Measurements from ENCODE around the gene UNKL.

UNKL gene

DNA sequence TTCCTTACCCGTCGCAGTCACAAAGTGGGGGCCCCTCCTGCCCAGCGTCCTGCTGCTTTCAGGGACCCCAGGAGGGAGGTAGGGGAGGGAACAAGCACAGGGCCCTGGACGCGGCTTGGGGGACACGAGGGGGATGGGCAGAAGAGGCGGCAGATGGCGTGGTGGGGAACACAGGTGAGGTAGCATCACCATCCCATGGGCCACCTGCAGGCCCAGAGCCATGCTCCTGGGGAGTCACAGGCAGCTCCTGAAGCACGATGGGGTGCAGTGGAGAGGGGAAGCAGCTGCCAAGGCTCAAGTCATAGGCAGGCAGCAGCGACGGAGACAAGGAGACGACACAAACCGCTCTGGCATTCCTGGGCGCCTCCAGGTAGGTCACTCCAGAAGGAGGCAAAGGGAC, 10.8 kb downstream of the UNKL start:
- DNase-seq (ENCODE audit: low read depth), result no peak
- H3K4me3 ChIP-seq (ENCODE audit: low read depth, low read length), result no peak overlapping the region
- TF ChIP-seq, protein P1, sequence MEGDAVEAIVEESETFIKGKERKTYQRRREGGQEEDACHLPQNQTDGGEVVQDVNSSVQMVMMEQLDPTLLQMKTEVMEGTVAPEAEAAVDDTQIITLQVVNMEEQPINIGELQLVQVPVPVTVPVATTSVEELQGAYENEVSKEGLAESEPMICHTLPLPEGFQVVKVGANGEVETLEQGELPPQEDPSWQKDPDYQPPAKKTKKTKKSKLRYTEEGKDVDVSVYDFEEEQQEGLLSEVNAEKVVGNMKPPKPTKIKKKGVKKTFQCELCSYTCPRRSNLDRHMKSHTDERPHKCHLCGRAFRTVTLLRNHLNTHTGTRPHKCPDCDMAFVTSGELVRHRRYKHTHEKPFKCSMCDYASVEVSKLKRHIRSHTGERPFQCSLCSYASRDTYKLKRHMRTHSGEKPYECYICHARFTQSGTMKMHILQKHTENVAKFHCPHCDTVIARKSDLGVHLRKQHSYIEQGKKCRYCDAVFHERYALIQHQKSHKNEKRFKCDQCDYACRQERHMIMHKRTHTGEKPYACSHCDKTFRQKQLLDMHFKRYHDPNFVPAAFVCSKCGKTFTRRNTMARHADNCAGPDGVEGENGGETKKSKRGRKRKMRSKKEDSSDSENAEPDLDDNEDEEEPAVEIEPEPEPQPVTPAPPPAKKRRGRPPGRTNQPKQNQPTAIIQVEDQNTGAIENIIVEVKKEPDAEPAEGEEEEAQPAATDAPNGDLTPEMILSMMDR (IDR thresholded peaks at IDR 0.05; ENCODE audit: low read depth, low read length), result no peak
- TF ChIP-seq, protein P2, sequence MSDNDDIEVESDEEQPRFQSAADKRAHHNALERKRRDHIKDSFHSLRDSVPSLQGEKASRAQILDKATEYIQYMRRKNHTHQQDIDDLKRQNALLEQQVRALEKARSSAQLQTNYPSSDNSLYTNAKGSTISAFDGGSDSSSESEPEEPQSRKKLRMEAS (IDR thresholded peaks at IDR 0.05; ENCODE audit: low read depth, low read length), result no peak
- no peak for TF ChIP-seq MYC (IDR thresholded peaks at IDR 0.05; ENCODE audit: low read depth, low read length)
- no peak for TF ChIP-seq POLR2A (IDR thresholded peaks at IDR 0.05; ENCODE audit: extremely low read depth, insufficient read length)

DNA sequence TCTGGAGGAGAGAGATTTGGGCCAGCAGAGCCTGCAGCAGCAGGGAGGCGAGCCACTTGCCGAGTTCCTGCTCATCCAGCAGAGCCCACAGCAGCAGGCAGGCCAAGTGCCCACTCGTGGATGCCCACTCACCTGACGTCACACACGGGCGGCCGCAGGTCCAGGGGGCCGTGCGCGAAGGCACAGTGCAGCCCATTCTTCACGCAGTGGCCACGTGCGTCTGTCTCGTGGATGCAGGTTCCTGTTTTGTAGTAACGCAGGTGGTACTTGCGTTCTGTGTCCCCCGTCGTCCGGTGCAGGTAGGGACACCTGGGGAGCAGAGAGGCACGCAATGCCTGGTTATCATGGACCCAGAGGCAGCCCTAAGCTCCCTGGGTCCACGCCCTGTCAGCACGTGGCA, 11.5 kb downstream of the UNKL start:
- no peak for DNase-seq (ENCODE audit: low read depth)
- H3K4me3 ChIP-seq (ENCODE audit: low read depth, low read length), result no peak overlapping the region
- TF ChIP-seq MYC (IDR thresholded peaks at IDR 0.05; ENCODE audit: low read depth, low read length), result no peak
- TF ChIP-seq, protein P2 (IDR thresholded peaks at IDR 0.05; ENCODE audit: low read depth, low read length), result no peak
- no peak for TF ChIP-seq POLR2A (IDR thresholded peaks at IDR 0.05; ENCODE audit: extremely low read depth, insufficient read length)
- TF ChIP-seq, protein P1 (IDR thresholded peaks at IDR 0.05; ENCODE audit: low read depth, low read length), result no peak

DNA sequence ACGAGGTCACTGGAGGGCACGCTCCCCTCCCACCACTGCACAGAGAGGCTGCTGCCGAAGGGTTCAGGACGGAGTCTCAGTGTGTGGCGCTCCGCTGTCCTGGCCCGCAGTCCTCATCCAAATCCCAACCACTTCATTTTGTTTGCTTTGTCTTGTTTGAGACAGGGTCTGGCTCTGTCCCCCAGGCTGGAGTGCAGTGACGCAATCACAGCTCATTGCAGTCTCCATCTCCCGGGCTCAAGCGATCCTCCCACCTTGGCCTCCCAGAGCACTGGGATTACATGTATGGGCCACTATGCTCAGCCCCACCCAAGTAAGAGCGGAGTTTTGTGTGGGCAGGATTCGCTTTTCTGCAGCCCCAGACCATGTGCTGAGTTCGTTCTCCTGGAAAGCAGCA, 12.7 kb downstream of the UNKL start:
- no peak overlapping the region for H3K4me3 ChIP-seq (ENCODE audit: low read depth, low read length)
- DNase-seq (ENCODE audit: low read depth), result no peak
- TF ChIP-seq, protein P2 (IDR thresholded peaks at IDR 0.05; ENCODE audit: low read depth, low read length), result no peak
- no peak for TF ChIP-seq MYC (IDR thresholded peaks at IDR 0.05; ENCODE audit: low read depth, low read length)
- no peak for TF ChIP-seq POLR2A (IDR thresholded peaks at IDR 0.05; ENCODE audit: extremely low read depth, insufficient read length)
- TF ChIP-seq, protein P1 (IDR thresholded peaks at IDR 0.05; ENCODE audit: low read depth, low read length), result no peak

DNA sequence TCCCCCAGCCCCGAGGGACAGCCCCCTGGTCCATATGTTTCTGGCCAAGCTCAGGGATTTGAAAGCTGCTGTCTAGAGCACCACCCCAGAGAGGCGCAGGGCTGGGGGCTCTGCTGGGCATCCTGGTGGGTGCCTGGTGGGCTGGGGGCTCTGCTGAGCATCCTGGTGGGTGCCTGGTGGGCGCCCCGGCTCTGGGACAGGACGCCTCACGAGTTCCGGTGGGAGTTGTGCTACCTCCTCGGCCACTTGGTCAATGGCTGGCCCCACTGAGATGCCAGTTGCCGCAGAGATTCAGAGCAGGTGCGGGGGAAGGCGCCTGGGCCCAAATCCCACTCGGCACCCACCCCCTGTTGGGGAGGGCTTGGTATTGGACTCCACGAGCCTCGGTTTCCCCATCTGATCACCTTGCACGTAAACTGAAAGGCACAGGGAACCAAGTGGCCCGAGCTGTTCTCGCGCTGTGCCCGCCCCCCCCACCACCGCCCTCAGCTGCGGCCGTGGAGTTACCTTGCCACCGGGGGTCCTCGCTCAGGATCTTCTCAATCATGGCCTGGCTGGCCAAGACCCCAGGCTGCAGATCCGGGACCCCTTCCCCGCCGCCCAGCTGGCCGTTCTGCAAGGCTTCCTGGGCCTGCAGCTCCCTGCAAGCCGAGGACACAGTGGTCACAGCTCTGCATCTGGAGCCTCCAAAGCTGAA, 13.3 kb downstream of the UNKL start:
- DNase-seq (ENCODE audit: low read depth), result no peak
- TF ChIP-seq, protein P2 (IDR thresholded peaks at IDR 0.05; ENCODE audit: low read depth, low read length), result no peak
- no peak for TF ChIP-seq POLR2A (IDR thresholded peaks at IDR 0.05; ENCODE audit: extremely low read depth, insufficient read length)
- TF ChIP-seq, protein P1 (IDR thresholded peaks at IDR 0.05; ENCODE audit: low read depth, low read length), result no peak
- no peak for TF ChIP-seq MYC (IDR thresholded peaks at IDR 0.05; ENCODE audit: low read depth, low read length)
- H3K4me3 ChIP-seq (ENCODE audit: low read depth, low read length), result no peak overlapping the region

DNA sequence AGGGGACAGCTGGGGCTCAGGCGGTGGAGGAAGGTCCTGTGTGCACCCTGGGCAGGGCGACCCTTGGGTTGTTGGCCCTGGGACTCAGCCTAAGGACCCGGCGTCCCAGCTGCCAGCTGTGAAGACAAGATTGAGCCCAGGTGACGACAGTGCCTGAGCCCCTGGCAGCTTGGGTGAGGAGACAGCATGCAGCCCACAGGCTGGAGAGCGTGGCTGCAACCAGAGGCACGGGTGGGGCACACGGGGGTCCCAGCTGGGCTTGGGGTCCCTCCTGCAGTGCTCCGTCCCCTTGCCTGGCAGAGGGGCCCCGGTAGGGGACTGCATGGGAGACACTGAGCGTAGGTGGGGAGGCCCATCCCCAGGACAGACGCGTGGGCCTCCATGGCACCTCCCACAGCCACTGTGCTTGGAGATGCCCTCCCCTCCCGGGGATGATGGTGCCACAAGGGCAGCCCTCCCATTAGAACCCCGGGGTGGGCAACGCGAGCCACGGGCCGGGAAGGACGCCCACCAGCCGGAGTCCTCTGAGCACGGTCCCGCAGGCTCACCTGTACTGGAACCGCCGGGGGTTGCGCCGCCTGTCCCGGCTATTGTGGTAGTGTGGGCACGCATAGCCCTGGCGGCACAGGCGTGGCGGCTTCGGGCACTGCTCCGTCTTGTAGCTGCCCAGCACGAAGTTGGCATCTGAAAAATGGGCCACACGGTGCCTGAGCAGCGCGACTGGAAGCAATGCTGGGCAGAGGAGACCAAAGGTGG, 15.5 kb downstream of the UNKL start:
- TF ChIP-seq, protein P2 (IDR thresholded peaks at IDR 0.05; ENCODE audit: low read depth, low read length), result no peak
- TF ChIP-seq MYC (IDR thresholded peaks at IDR 0.05; ENCODE audit: low read depth, low read length), result no peak
- TF ChIP-seq, protein P1 (IDR thresholded peaks at IDR 0.05; ENCODE audit: low read depth, low read length), result no peak
- no peak for TF ChIP-seq POLR2A (IDR thresholded peaks at IDR 0.05; ENCODE audit: extremely low read depth, insufficient read length)
- H3K4me3 ChIP-seq (ENCODE audit: low read depth, low read length), result no peak overlapping the region
- no peak for DNase-seq (ENCODE audit: low read depth)

Measured in NB4 (cell line).